HCT116 (cell line): ENCODE data around the gene RNF208. TPM values are rescaled to one million over a fixed set of nuclear protein-coding genes. Genes with fewer than 3 reads are reported as not detected.
A peak's percentile ranks its signal among the peaks of the same experiment; 100 is the strongest.

ENCODE experiments used
- EGR1 ChIP-seq: IDR thresholded peaks from 2 replicates; pipeline ENCODE4 v1.6.1; 2012; ENCODE audit warnings: low read depth
- ELF1 ChIP-seq: IDR thresholded peaks from 2 replicates; pipeline ENCODE4 v1.6.1; 2012; ENCODE audit warnings: low read depth, borderline replicate concordance
- EZH2 ChIP-seq: fragments of 200-600 bp; sonication (generic); IDR thresholded peaks from 2 replicates; pipeline ENCODE4 v1.6.1; 2017; ENCODE audit warnings: antibody characterized with exemption, mixed run types
- EZH2phosphoT487 ChIP-seq: fragments of 200-600 bp; IDR thresholded peaks from 2 replicates; pipeline ENCODE4 v1.6.1; 2018; ENCODE audit warnings: antibody characterized with exemption, borderline replicate concordance
- POLR2AphosphoS5 ChIP-seq: IDR thresholded peaks from 2 replicates; pipeline ENCODE4 v1.6.1; 2011; ENCODE audit warnings: mild to moderate bottlenecking, low read depth, low read length, moderate library complexity
- RAD21 ChIP-seq: IDR thresholded peaks from 2 replicates; pipeline ENCODE4 v1.6.1; 2012; ENCODE audit warnings: low read depth, mild to moderate bottlenecking
- SP1 ChIP-seq: IDR thresholded peaks from 2 replicates; pipeline ENCODE4 v1.6.1; 2012; ENCODE audit warnings: low read depth
- TCF7L2 ChIP-seq: IDR thresholded peaks from 2 replicates; pipeline ENCODE4 v1.7.0; 2011; ENCODE audit warnings: borderline replicate concordance, inconsistent platforms; ENCODE audit not compliant: insufficient read depth, insufficient read length; ENCODE audit errors: extremely low read depth
- YY1 ChIP-seq: IDR thresholded peaks from 2 replicates; pipeline ENCODE4 v1.6.1; 2011; ENCODE audit warnings: low read length, low read depth, moderate library complexity, mild to moderate bottlenecking; ENCODE audit not compliant: insufficient replicate concordance; ENCODE audit errors: extremely low read depth
- total RNA-seq: library from RNA; stranded (reverse); gene quantifications from one replicate; pipeline ENCODE4 v1.2.1, GENCODE V29; 2021; ENCODE audit not compliant: unreplicated experiment
- TF ChIP-seq, protein P1 (sequence below): IDR thresholded peaks from 2 replicates; pipeline ENCODE4 v1.6.1; 2011; ENCODE audit warnings: mild to moderate bottlenecking, low read length, moderate library complexity; ENCODE audit not compliant: insufficient replicate concordance; ENCODE audit errors: extremely low read depth
- TF ChIP-seq, protein P2 (sequence below): IDR thresholded peaks from 2 replicates; pipeline ENCODE4 v1.6.1; 2012

Gene RNF208
- total RNA-seq, 1 experiment from 2014 or later = 26.1 TPM

DNA sequence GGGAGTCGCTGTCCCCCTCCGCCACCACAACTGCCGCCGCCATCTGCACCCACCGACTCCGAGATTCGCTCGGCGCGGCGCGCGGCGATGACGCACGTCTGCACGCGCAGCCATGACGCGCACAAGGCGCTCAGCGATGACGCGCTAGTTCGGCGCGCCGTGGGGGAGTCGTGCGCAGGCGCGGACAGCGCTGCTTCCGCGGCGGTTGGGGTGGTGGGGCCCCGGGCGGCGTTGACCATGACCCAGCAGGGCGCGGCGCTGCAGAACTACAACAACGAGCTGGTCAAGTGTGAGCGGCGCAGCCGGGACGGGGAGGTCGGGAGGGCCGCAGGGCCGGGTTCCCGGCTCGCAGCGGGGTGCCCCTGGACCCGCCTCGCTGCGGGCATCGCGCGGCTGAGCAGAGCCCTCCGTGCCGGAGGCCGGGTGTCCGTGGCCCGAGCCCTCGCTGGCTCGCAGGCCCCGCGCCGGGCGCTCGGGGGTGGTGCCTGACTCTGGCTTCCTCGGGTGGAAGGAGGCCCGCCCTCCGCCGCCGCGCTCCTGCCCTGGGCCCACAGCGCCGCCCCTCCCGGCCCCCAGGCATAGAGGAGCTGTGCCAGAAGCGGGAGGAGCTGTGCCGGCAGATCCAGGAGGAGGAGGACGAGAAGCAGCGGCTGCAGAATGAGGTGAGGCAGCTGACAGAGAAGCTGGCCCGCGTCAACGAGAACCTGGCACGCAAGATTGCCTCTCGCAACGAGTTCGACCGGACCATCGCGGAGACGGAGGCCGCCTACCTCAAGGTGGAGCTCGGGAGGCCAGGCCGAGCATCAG lies 33.3 kb downstream of the RNF208 start, which contains the start of the genes ANAPC2 and SSNA1 (continued):
- peak; percentile 90 for TF ChIP-seq YY1
- TF ChIP-seq RAD21 = no peak
- TF ChIP-seq ELF1 = no peak
- TF ChIP-seq POLR2AphosphoS5 = peak; percentile 78
- no peak for TF ChIP-seq EZH2phosphoT487
- TF ChIP-seq EGR1 = no peak
- TF ChIP-seq, protein P1, sequence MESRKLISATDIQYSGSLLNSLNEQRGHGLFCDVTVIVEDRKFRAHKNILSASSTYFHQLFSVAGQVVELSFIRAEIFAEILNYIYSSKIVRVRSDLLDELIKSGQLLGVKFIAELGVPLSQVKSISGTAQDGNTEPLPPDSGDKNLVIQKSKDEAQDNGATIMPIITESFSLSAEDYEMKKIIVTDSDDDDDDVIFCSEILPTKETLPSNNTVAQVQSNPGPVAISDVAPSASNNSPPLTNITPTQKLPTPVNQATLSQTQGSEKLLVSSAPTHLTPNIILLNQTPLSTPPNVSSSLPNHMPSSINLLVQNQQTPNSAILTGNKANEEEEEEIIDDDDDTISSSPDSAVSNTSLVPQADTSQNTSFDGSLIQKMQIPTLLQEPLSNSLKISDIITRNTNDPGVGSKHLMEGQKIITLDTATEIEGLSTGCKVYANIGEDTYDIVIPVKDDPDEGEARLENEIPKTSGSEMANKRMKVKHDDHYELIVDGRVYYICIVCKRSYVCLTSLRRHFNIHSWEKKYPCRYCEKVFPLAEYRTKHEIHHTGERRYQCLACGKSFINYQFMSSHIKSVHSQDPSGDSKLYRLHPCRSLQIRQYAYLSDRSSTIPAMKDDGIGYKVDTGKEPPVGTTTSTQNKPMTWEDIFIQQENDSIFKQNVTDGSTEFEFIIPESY = no peak
- no peak for TF ChIP-seq TCF7L2
- TF ChIP-seq EZH2 = no peak
- TF ChIP-seq SP1 = no peak
- TF ChIP-seq, protein P2, sequence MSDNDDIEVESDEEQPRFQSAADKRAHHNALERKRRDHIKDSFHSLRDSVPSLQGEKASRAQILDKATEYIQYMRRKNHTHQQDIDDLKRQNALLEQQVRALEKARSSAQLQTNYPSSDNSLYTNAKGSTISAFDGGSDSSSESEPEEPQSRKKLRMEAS = no peak
